Measurements from ENCODE around the gene WDR27. TPM values are rescaled to one million over a fixed set of nuclear protein-coding genes. Genes with fewer than 3 reads are reported as not detected.
"Not testable (repeated sequence)": the region's sequence is repeated elsewhere in the genome, so short reads cannot be mapped to it uniquely, and the experiment has no call there.

The WDR27 gene
- total RNA-seq, 2 experiments from 2014 or later: 77.2 to 108 TPM

GRCh38 chr6:169619650-169620049 lies 82.2 kb downstream of the WDR27 start:
- TF ChIP-seq CTCF (conservative IDR thresholded peaks at IDR 0.05; ENCODE audit: low read length): no peak
- TF ChIP-seq EZH2phosphoT487 (IDR thresholded peaks at IDR 0.05; ENCODE audit: borderline replicate concordance, low read depth, low read length): no peak
- H3K4me2 ChIP-seq (ENCODE audit: low read length): no peak overlapping the region
- H3K9me2 ChIP-seq (ENCODE audit: insufficient read depth, low read length): no peaks in the 10 kb centered on the region
- CTCF ChIA-PET (ENCODE audit: unreplicated experiment): no interaction called here
- H3K9me3 ChIP-seq (ENCODE audit: low read length): no peaks in the 10 kb centered on the region
- no peak overlapping the region for H2AFZ ChIP-seq (ENCODE audit: low read length)
- H3K36me3 ChIP-seq (ENCODE audit: insufficient read depth, low read length): peaks cover 10% of the 10 kb centered on the region; the same call in 1 of the 2 replicates
- intact Hi-C loops (cut with micrococcal nuclease; ENCODE audit: unreplicated experiment): no loop called here
- H3K27ac ChIP-seq (ENCODE audit: low read depth, low read length, poor library complexity, severe bottlenecking): no peak overlapping the region
- H4K20me1 ChIP-seq (ENCODE audit: insufficient read depth, low read length): no peaks in the 10 kb centered on the region
- BruUV-seq (replicated peaks): no TSS peak
- H3K4me3 ChIP-seq (ENCODE audit: low read depth, low read length, poor library complexity, severe bottlenecking): no peak overlapping the region
- no peaks in the 10 kb centered on the region for H3K79me2 ChIP-seq (ENCODE audit: insufficient read depth, low read depth, low read length)
- POLR2A ChIA-PET: no interaction called here
- no peak for DNase-seq (ENCODE audit: low spot score)
- no peaks in the 10 kb centered on the region for H3K4me1 ChIP-seq (ENCODE audit: insufficient read depth, low read length, poor library complexity, severe bottlenecking)

- CTCF ChIA-PET (ENCODE audit: unreplicated experiment): interaction anchor here (0.6 kb wide), 1 partner anchor 19 kb away, joined by 4 read pairs; no protein-coding TSS in a partner anchor
- Histone ChIP-seq H2AFZ (ENCODE audit: low read length) (no peak overlapping the region), H3K9me3 (ENCODE audit: low read length) (no peaks in the 10 kb centered on the region), H3K4me1 (ENCODE audit: insufficient read depth, low read length, poor library complexity, severe bottlenecking) (no peaks in the 10 kb centered on the region), H3K9me2 (ENCODE audit: insufficient read depth, low read length) (no peaks in the 10 kb centered on the region), H3K4me2 (ENCODE audit: low read length) (no peak overlapping the region), H3K27ac (ENCODE audit: low read depth, low read length, poor library complexity, severe bottlenecking) (no peak overlapping the region), H3K79me2 (ENCODE audit: insufficient read depth, low read depth, low read length) (no peaks in the 10 kb centered on the region), H3K36me3 (ENCODE audit: insufficient read depth, low read length) (peaks cover 3% of the 10 kb centered on the region; the same call in 1 of the 2 replicates), H4K20me1 (ENCODE audit: insufficient read depth, low read length) (no peaks in the 10 kb centered on the region), H3K4me3 (ENCODE audit: low read depth, low read length, poor library complexity, severe bottlenecking) (no peak overlapping the region)
- no peak for DNase-seq (ENCODE audit: low spot score)
- TF ChIP-seq CTCF (conservative IDR thresholded peaks at IDR 0.05; ENCODE audit: low read length) (no peak), EZH2phosphoT487 (IDR thresholded peaks at IDR 0.05; ENCODE audit: borderline replicate concordance, low read depth, low read length) (no peak)
- intact Hi-C loops (cut with micrococcal nuclease; ENCODE audit: unreplicated experiment): no loop called here
- BruUV-seq (replicated peaks): no TSS peak
- POLR2A ChIA-PET: interaction anchor here (0.6 kb wide), 1 partner anchor 32 kb away, joined by 3 read pairs; no protein-coding TSS in a partner anchor
Measured at GRCh38 chr6:169618526-169619490, 83.0 kb downstream of the WDR27 start.

- intact Hi-C loops (cut with micrococcal nuclease; ENCODE audit: unreplicated experiment): no loop called here
- no peak for DNase-seq (ENCODE audit: low spot score)
- no peak overlapping the region for H3K4me2 ChIP-seq (ENCODE audit: low read length)
- H3K4me1 ChIP-seq (ENCODE audit: insufficient read depth, low read length, poor library complexity, severe bottlenecking): no peaks in the 10 kb centered on the region
- H3K36me3 ChIP-seq (ENCODE audit: insufficient read depth, low read length): no peaks in the 10 kb centered on the region
- no peak for TF ChIP-seq EZH2phosphoT487 (IDR thresholded peaks at IDR 0.05; ENCODE audit: borderline replicate concordance, low read depth, low read length)
- no peak for TF ChIP-seq CTCF (conservative IDR thresholded peaks at IDR 0.05; ENCODE audit: low read length)
- H3K9me3 ChIP-seq (ENCODE audit: low read length): no peaks in the 10 kb centered on the region
- H4K20me1 ChIP-seq (ENCODE audit: insufficient read depth, low read length): no peaks in the 10 kb centered on the region
- H3K79me2 ChIP-seq (ENCODE audit: insufficient read depth, low read depth, low read length): no peaks in the 10 kb centered on the region
- H3K4me3 ChIP-seq (ENCODE audit: low read depth, low read length, poor library complexity, severe bottlenecking): no peak overlapping the region
- POLR2A ChIA-PET: no interaction called here
- H3K9me2 ChIP-seq (ENCODE audit: insufficient read depth, low read length): no peaks in the 10 kb centered on the region
- no peak overlapping the region for H3K27ac ChIP-seq (ENCODE audit: low read depth, low read length, poor library complexity, severe bottlenecking)
- no TSS peak for BruUV-seq (replicated peaks)
- H2AFZ ChIP-seq (ENCODE audit: low read length): no peak overlapping the region
- CTCF ChIA-PET (ENCODE audit: unreplicated experiment): no interaction called here
Measured at GRCh38 chr6:169617562-169617961, 84.3 kb downstream of the WDR27 start.

- H3K4me1 ChIP-seq (ENCODE audit: insufficient read depth, low read length, poor library complexity, severe bottlenecking); H3K4me2 ChIP-seq (ENCODE audit: low read length); H3K9me2 ChIP-seq (ENCODE audit: insufficient read depth, low read length); CTCF ChIA-PET (ENCODE audit: unreplicated experiment); POLR2A ChIA-PET; H3K27ac ChIP-seq (ENCODE audit: low read depth, low read length, poor library complexity, severe bottlenecking); DNase-seq (ENCODE audit: low spot score); H2AFZ ChIP-seq (ENCODE audit: low read length); H3K79me2 ChIP-seq (ENCODE audit: insufficient read depth, low read depth, low read length); intact Hi-C loops (cut with micrococcal nuclease; ENCODE audit: unreplicated experiment); H3K36me3 ChIP-seq (ENCODE audit: insufficient read depth, low read length); BruUV-seq (replicated peaks); H4K20me1 ChIP-seq (ENCODE audit: insufficient read depth, low read length); H3K4me3 ChIP-seq (ENCODE audit: low read depth, low read length, poor library complexity, severe bottlenecking); H3K9me3 ChIP-seq (ENCODE audit: low read length): not testable (repeated sequence)
Measured at GRCh38 chr6:169608609-169609008, 93.2 kb downstream of the WDR27 start.
